ENCODE data around the gene NEO1. TPM values are rescaled to one million over a fixed set of nuclear protein-coding genes. Genes with fewer than 3 reads are reported as not detected.

Gene NEO1
- total and polyA plus RNA-seq, 9 of the 15 experiments (the other 6 are each of a cell fraction or from before 2014, with no cell fraction given), result 0.08 to 1.7 (median 0.48) TPM

DNA sequence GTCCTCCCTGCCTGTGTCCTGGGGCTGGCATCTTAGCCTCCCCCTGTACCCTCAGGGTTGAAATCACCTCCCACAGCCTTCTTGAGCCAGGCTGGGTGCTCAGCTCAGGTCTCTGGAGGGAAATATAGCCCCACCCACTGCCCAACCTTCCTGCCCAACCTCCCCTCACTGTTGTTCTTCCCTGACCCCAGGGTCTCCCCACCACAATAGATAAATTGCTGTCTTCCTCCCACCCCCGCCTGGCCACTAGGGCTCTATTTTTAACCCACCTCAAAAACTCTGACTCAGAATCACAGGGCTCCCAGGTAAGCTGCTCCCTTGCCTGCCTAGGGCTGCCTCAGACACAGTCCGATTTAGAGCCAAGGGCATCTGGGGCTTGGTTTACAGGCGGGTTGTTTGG is 301.5 kb downstream of the NEO1 start (continued):
- TF ChIP-seq, protein P1, sequence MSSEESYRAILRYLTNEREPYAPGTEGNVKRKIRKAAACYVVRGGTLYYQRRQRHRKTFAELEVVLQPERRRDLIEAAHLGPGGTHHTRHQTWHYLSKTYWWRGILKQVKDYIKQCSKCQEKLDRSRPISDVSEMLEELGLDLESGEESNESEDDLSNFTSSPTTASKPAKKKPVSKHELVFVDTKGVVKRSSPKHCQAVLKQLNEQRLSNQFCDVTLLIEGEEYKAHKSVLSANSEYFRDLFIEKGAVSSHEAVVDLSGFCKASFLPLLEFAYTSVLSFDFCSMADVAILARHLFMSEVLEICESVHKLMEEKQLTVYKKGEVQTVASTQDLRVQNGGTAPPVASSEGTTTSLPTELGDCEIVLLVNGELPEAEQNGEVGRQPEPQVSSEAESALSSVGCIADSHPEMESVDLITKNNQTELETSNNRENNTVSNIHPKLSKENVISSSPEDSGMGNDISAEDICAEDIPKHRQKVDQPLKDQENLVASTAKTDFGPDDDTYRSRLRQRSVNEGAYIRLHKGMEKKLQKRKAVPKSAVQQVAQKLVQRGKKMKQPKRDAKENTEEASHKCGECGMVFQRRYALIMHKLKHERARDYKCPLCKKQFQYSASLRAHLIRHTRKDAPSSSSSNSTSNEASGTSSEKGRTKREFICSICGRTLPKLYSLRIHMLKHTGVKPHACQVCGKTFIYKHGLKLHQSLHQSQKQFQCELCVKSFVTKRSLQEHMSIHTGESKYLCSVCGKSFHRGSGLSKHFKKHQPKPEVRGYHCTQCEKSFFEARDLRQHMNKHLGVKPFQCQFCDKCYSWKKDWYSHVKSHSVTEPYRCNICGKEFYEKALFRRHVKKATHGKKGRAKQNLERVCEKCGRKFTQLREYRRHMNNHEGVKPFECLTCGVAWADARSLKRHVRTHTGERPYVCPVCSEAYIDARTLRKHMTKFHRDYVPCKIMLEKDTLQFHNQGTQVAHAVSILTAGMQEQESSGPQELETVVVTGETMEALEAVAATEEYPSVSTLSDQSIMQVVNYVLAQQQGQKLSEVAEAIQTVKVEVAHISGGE (CRISPR knock-in tag; IDR thresholded peaks at IDR 0.05), result no peak
- TF ChIP-seq, protein P2, sequence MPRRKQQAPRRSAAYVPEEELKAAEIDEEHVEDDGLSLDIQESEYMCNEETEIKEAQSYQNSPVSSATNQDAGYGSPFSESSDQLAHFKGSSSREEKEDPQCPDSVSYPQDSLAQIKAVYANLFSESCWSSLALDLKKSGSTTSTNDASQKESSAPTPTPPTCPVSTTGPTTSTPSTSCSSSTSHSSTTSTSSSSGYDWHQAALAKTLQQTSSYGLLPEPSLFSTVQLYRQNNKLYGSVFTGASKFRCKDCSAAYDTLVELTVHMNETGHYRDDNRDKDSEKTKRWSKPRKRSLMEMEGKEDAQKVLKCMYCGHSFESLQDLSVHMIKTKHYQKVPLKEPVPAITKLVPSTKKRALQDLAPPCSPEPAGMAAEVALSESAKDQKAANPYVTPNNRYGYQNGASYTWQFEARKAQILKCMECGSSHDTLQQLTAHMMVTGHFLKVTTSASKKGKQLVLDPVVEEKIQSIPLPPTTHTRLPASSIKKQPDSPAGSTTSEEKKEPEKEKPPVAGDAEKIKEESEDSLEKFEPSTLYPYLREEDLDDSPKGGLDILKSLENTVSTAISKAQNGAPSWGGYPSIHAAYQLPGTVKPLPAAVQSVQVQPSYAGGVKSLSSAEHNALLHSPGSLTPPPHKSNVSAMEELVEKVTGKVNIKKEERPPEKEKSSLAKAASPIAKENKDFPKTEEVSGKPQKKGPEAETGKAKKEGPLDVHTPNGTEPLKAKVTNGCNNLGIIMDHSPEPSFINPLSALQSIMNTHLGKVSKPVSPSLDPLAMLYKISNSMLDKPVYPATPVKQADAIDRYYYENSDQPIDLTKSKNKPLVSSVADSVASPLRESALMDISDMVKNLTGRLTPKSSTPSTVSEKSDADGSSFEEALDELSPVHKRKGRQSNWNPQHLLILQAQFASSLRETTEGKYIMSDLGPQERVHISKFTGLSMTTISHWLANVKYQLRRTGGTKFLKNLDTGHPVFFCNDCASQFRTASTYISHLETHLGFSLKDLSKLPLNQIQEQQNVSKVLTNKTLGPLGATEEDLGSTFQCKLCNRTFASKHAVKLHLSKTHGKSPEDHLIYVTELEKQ (CRISPR knock-in tag; IDR thresholded peaks at IDR 0.05), result no peak
- TF ChIP-seq PCBP1 (IDR thresholded peaks at IDR 0.05; ENCODE audit: low read depth, low read length, poor library complexity, severe bottlenecking), result no peak
- TF ChIP-seq PYGO2 (tag; IDR thresholded peaks at IDR 0.05), result no peak
- TF ChIP-seq ZNF561 (CRISPR knock-in tag; conservative IDR thresholded peaks at IDR 0.05), result no peak
- no peak for TF ChIP-seq RBM22 (IDR thresholded peaks at IDR 0.05; ENCODE audit: low read depth, low read length, poor library complexity, severe bottlenecking)
